Liver (tissue), 3 donors: ENCODE measurements around the gene CRYBG1.

Experiments
- EGR1 ChIP-seq, 2 donors: IDR thresholded peaks; 2 replicates each; pipeline ENCODE4 v1.6.1; 2016 to 2018; ENCODE audit warnings: antibody characterized with exemption in 2 of 2, low read depth in 2 of 2
- FOXA1 ChIP-seq: IDR thresholded peaks from 2 replicates; pipeline ENCODE4 v1.6.1; 2016; ENCODE audit warnings: antibody characterized with exemption
- GABPA ChIP-seq, 2 donors: IDR thresholded peaks in 1 of 2; conservative IDR thresholded peaks in 1 of 2; 2 replicates each; pipeline ENCODE4 v1.6.1; 2016; ENCODE audit warnings: antibody characterized with exemption in 2 of 2, mild to moderate bottlenecking in 1 of 2, moderate library complexity in 1 of 2
- TF ChIP-seq, protein P1 (sequence below): fragments of 150-350 bp; IDR thresholded peaks from 2 replicates; pipeline ENCODE4 v1.5.1; 2017; ENCODE audit warnings: improper control_type of control experiment, low read depth, low read length; ENCODE audit not compliant: missing input control
- TF ChIP-seq, protein P2 (sequence below): IDR thresholded peaks from 2 replicates; pipeline ENCODE4 v1.6.1; 2016; ENCODE audit warnings: antibody characterized with exemption, mild to moderate bottlenecking
- TF ChIP-seq, protein P3 (sequence below): IDR thresholded peaks from 2 replicates; pipeline ENCODE4 v1.6.1; 2016; ENCODE audit warnings: antibody characterized with exemption
- TF ChIP-seq, protein P4 (sequence below): IDR thresholded peaks from 2 replicates; pipeline ENCODE4 v1.6.1; 2016; ENCODE audit warnings: antibody characterized with exemption
- donor health status: healthy.
- donor health status: healthy.

DNA sequence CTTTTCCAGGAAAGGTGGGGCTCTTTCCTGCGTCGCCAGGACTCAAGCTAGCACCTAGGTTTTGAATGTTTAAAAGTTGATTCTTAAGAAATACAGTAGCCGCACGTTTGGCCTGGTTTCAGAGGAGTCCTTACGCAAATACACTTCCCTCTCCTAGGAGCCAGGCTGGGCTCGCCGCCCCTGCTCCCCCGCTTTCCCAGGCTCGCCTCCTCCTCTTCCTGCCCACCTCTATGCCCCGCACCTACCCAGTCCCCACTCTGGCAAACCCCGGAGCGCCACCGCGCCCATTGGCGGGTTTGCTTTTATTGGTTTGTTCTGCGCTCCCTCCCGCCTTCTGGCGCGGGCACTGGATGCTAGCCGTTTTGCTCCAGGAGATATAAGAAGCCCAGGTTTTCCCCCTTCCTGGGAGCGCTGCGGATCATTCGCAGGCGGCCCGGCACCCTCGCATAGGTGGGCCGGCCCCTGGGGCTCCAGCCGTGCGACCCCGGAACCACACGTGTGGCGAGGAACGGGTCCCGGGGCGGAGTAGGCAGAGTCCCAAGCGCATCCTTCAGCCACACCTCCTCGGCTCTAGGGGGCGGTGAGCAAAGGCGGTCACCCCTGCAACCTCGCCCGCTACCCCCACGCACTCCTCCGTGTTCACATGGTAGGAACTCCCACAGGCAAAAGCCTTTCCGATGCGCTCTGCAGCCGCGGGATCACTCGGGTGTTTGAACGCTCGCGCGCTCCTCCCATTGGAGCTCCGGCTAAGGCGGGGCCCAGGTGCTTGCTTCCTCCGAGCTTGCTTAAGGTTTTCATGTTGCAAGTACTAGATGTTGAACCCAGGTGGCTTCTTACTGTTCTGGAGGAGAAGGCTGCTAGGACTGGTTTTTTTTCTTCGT is 149.8 kb downstream of the CRYBG1 start:
- TF ChIP-seq, protein P1, sequence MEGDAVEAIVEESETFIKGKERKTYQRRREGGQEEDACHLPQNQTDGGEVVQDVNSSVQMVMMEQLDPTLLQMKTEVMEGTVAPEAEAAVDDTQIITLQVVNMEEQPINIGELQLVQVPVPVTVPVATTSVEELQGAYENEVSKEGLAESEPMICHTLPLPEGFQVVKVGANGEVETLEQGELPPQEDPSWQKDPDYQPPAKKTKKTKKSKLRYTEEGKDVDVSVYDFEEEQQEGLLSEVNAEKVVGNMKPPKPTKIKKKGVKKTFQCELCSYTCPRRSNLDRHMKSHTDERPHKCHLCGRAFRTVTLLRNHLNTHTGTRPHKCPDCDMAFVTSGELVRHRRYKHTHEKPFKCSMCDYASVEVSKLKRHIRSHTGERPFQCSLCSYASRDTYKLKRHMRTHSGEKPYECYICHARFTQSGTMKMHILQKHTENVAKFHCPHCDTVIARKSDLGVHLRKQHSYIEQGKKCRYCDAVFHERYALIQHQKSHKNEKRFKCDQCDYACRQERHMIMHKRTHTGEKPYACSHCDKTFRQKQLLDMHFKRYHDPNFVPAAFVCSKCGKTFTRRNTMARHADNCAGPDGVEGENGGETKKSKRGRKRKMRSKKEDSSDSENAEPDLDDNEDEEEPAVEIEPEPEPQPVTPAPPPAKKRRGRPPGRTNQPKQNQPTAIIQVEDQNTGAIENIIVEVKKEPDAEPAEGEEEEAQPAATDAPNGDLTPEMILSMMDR = no peak
- TF ChIP-seq, protein P2, sequence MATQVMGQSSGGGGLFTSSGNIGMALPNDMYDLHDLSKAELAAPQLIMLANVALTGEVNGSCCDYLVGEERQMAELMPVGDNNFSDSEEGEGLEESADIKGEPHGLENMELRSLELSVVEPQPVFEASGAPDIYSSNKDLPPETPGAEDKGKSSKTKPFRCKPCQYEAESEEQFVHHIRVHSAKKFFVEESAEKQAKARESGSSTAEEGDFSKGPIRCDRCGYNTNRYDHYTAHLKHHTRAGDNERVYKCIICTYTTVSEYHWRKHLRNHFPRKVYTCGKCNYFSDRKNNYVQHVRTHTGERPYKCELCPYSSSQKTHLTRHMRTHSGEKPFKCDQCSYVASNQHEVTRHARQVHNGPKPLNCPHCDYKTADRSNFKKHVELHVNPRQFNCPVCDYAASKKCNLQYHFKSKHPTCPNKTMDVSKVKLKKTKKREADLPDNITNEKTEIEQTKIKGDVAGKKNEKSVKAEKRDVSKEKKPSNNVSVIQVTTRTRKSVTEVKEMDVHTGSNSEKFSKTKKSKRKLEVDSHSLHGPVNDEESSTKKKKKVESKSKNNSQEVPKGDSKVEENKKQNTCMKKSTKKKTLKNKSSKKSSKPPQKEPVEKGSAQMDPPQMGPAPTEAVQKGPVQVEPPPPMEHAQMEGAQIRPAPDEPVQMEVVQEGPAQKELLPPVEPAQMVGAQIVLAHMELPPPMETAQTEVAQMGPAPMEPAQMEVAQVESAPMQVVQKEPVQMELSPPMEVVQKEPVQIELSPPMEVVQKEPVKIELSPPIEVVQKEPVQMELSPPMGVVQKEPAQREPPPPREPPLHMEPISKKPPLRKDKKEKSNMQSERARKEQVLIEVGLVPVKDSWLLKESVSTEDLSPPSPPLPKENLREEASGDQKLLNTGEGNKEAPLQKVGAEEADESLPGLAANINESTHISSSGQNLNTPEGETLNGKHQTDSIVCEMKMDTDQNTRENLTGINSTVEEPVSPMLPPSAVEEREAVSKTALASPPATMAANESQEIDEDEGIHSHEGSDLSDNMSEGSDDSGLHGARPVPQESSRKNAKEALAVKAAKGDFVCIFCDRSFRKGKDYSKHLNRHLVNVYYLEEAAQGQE = no peak
- TF ChIP-seq GABPA (IDR thresholded peaks at IDR 0.05 in 1 of 2, conservative IDR thresholded peaks at IDR 0.05 in 1 of 2) = no peak
- no peak for TF ChIP-seq FOXA1
- TF ChIP-seq, protein P3, sequence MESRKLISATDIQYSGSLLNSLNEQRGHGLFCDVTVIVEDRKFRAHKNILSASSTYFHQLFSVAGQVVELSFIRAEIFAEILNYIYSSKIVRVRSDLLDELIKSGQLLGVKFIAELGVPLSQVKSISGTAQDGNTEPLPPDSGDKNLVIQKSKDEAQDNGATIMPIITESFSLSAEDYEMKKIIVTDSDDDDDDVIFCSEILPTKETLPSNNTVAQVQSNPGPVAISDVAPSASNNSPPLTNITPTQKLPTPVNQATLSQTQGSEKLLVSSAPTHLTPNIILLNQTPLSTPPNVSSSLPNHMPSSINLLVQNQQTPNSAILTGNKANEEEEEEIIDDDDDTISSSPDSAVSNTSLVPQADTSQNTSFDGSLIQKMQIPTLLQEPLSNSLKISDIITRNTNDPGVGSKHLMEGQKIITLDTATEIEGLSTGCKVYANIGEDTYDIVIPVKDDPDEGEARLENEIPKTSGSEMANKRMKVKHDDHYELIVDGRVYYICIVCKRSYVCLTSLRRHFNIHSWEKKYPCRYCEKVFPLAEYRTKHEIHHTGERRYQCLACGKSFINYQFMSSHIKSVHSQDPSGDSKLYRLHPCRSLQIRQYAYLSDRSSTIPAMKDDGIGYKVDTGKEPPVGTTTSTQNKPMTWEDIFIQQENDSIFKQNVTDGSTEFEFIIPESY = no peak
- TF ChIP-seq, protein P4, sequence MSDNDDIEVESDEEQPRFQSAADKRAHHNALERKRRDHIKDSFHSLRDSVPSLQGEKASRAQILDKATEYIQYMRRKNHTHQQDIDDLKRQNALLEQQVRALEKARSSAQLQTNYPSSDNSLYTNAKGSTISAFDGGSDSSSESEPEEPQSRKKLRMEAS = no peak
- no peak for TF ChIP-seq EGR1 (IDR thresholded peaks at IDR 0.05; ENCODE audit: low read depth in 2 of 2)
